Transverse colon (tissue), 4 donors: ENCODE measurements around the gene ARHGAP24. TPM values are rescaled to one million over a fixed set of nuclear protein-coding genes. Genes with fewer than 3 reads are reported as not detected.
"Not testable (repeated sequence)": the region's sequence is repeated elsewhere in the genome, so short reads cannot be mapped to it uniquely, and the experiment has no call there.

Experiments used
- DNase-seq: peaks from one replicate; pipeline ENCODE4 v3.0.0-alpha.2; 2019
- H3K27ac ChIP-seq, 4 donors: fragments of 200-600 bp; sonication (generic); 2 replicates each; pipeline ENCODE4 v1.5.1; 2016 to 2018; ENCODE audit warnings: inconsistent platforms in 4 of 4
- H3K27me3 ChIP-seq: fragments of 200-600 bp; sonication (generic); 2 replicates; pipeline ENCODE4 v1.5.1; 2017; ENCODE audit warnings: inconsistent platforms
- H3K36me3 ChIP-seq, 4 donors: fragments of 200-600 bp; sonication (generic); 2 replicates each; pipeline ENCODE4 v1.5.1; 2017 to 2019; ENCODE audit warnings: inconsistent platforms in 4 of 4
- H3K4me1 ChIP-seq, 4 donors: fragments of 200-600 bp; sonication (generic); 2 replicates each; pipeline ENCODE4 v1.5.1; 2017 to 2020; ENCODE audit warnings: inconsistent platforms in 4 of 4
- H3K4me3 ChIP-seq, 4 donors: fragments of 200-600 bp; sonication (generic); 1 replicate in 1 of 4; 2 replicates in 3 of 4; pipeline versions ENCODE4 v1.5.1 to v1.6.1; 2017 to 2019; ENCODE audit warnings: inconsistent platforms in 4 of 4
- H3K9me3 ChIP-seq, 2 donors: fragments of 200-600 bp; sonication (generic); 2 replicates each; pipeline ENCODE4 v1.5.1; 2017 to 2019; ENCODE audit warnings: inconsistent platforms in 2 of 2
- EP300 ChIP-seq: sonication (generic); formaldehyde crosslinking; IDR thresholded peaks from one replicate; pipeline ENCODE4 v1.6.1; 2017; ENCODE audit warnings: antibody characterized with exemption, low read depth
- POLR2A ChIP-seq: fragments of 450-650 bp; IDR thresholded peaks from one replicate; pipeline ENCODE4 v1.6.1; 2016; ENCODE audit warnings: antibody characterized with exemption, mild to moderate bottlenecking, moderate library complexity
- POLR2AphosphoS5 ChIP-seq, 3 donors: sonication (generic); formaldehyde crosslinking; IDR thresholded peaks; one replicate each; pipeline ENCODE4 v1.6.1; 2016; ENCODE audit warnings: antibody characterized with exemption in 3 of 3
- WGBS, 2 donors: methylation state at CpG; one replicate each; pipeline ENCODE4 v1.1.5; 2018; ENCODE audit warnings: low coverage in 1 of 2; 5-methylcytosine and 5-hydroxymethylcytosine counted together
- in situ Hi-C, 4 donors: fragments of 200-750 bp; cut with MboI; loops; one replicate each; pipeline versions ENCODE4 v1.15.0 to v1.15.1; 2017; ENCODE audit warnings: low sequenced_read_pairs in 3 of 4, low pct_ligation_motif_present in 1 of 4, low pct_unique_long_range_greater_than_20kb in 1 of 4
- intact Hi-C: fragments of 100-400 bp; cut with DNase I; formaldehyde crosslinking; loops from one replicate; pipeline ENCODE4 v1.15.1; 2023; ENCODE audit warnings: low total_unique reads
- total RNA-seq, 4 donors: library from RNA; depleted of rRNA; stranded (reverse); fragments of >200 nt; gene quantifications; one replicate each; pipeline ENCODE4 v1.1.0, GENCODE V29; 2016
- TF ChIP-seq, protein P1 (sequence below), 5 experiments: fragments of 200-600 bp in 3 of 5; fragments of 450-650 bp in 2 of 5; sonication (generic) in 3 of 5; IDR thresholded peaks; 1 replicate in 2 of 5; 2 replicates in 3 of 5; pipeline ENCODE4 v1.5.1; 2016 to 2017; ENCODE audit warnings: antibody characterized with exemption in 5 of 5, inconsistent platforms in 3 of 5, mild to moderate bottlenecking in 2 of 5, moderate library complexity in 1 of 5

The ARHGAP24 gene
- total RNA-seq, 4 donors from 2014 or later = 4.2 to 32.0 (median 12.6) TPM

DNA sequence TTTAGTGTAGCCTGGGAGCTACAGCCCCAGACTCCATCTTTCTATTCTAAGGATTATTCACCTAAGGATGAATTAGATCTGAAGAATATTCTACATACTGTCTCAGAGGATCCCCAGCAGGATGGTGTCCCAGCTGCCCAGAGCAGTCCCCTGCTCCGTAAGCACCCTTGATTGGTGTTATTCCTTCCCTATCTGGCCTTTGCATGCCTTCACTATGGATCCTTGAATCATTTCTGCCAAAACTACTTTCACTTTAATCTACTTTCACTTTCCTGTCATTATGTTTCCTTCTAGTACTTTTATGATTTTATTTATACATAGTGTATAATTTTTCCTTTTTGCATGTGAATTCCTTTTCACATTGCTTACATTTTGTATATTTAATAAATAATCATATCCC is 39.2 kb downstream of the ARHGAP24 start:
- intact Hi-C loops (no loop called here), in situ Hi-C loops (no loop called here)
- 30 to 31% methylated on average over 1 of the region's 1 CpG for WGBS, 2 donors
- H3K36me3 ChIP-seq = no peaks in the 10 kb centered on the region
- peak overlapping the region in 1 of 4 donors; percentile 14 for H3K27ac ChIP-seq
- DNase-seq = no peak
- H3K9me3 ChIP-seq = no peaks in the 10 kb centered on the region
- peaks cover 0 to 34% (median 6%) of the 10 kb centered on the region in 4 donors for H3K4me1 ChIP-seq
- H3K27me3 ChIP-seq = no peaks in the 10 kb centered on the region
- TF ChIP-seq, protein P1, sequence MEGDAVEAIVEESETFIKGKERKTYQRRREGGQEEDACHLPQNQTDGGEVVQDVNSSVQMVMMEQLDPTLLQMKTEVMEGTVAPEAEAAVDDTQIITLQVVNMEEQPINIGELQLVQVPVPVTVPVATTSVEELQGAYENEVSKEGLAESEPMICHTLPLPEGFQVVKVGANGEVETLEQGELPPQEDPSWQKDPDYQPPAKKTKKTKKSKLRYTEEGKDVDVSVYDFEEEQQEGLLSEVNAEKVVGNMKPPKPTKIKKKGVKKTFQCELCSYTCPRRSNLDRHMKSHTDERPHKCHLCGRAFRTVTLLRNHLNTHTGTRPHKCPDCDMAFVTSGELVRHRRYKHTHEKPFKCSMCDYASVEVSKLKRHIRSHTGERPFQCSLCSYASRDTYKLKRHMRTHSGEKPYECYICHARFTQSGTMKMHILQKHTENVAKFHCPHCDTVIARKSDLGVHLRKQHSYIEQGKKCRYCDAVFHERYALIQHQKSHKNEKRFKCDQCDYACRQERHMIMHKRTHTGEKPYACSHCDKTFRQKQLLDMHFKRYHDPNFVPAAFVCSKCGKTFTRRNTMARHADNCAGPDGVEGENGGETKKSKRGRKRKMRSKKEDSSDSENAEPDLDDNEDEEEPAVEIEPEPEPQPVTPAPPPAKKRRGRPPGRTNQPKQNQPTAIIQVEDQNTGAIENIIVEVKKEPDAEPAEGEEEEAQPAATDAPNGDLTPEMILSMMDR (IDR thresholded peaks at IDR 0.05) = no peak
- no peak for TF ChIP-seq POLR2AphosphoS5 (IDR thresholded peaks at IDR 0.05)
- no peak for TF ChIP-seq POLR2A
- TF ChIP-seq EP300 = no peak
- peak overlapping the region in 1 of 4 donors; percentile 7 for H3K4me3 ChIP-seq

DNA sequence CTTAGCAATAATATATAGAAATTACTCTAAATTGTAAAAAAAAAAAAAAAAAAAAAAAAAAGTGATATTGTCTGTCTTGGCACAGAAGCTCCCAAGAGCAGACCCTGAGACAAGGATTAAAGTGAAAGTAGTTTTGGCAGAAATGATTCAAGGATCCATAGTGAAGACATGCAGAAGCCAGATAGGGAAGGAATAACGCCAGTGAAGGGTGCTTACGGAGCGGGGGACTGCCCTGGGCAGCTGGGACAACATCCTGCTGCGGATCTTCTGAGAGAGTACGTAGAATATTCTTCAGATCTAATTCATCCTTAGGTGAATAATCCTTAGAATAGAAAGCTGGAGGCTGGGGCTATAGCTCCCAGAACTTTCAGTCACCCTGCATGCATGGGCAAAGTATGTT is 39.8 kb downstream of the ARHGAP24 start:
- no peak for DNase-seq
- Histone ChIP-seq H3K27ac (no peak overlapping the region), H3K4me3 (peak overlapping the region in 1 of 4 donors; percentile 7), H3K36me3 (no peaks in the 10 kb centered on the region), H3K4me1 (peaks cover 0 to 29% (median 6%) of the 10 kb centered on the region in 4 donors), H3K27me3 (no peaks in the 10 kb centered on the region), H3K9me3 (no peaks in the 10 kb centered on the region)
- intact Hi-C loops (no loop called here), in situ Hi-C loops (no loop called here)
- 66 to 78% methylated on average over 4 to 5 of the region's 5 CpGs for WGBS, 2 donors
- no peak for TF ChIP-seq POLR2A

DNA sequence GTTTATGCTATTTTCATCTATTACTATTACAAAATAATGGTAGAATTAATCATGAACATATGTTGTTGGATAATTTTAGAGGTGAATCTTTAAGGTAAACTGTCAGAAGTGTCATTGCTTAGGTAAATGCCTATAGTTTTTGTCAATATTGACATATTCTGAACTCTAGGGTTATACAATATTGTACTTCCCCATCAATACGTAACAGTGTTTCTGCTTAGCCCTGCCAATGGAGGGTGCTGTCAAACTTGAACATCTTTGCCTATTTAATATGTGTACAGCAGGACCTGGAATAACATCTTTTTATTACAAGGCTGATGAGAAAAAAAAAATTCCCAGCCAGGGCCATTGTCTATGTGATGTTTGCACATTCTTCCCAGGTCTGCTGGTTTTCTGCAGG is 40.8 kb downstream of the ARHGAP24 start:
- in situ Hi-C loops = no loop called here
- H3K27ac ChIP-seq = no peak overlapping the region
- intact Hi-C loops = no loop called here
- no peak for DNase-seq
- H3K36me3 ChIP-seq = no peaks in the 10 kb centered on the region
- no peak overlapping the region for H3K4me3 ChIP-seq
- 0 to 31% methylated on average over 1 of the region's 1 CpG for WGBS, 2 donors
- no peaks in the 10 kb centered on the region for H3K9me3 ChIP-seq
- TF ChIP-seq, protein P1 (IDR thresholded peaks at IDR 0.05) = no peak
- no peak for TF ChIP-seq EP300
- no peak for TF ChIP-seq POLR2A
- no peak for TF ChIP-seq POLR2AphosphoS5 (IDR thresholded peaks at IDR 0.05)
- H3K4me1 ChIP-seq = peaks cover 0 to 23% (median 6%) of the 10 kb centered on the region in 4 donors
- H3K27me3 ChIP-seq = no peaks in the 10 kb centered on the region

DNA sequence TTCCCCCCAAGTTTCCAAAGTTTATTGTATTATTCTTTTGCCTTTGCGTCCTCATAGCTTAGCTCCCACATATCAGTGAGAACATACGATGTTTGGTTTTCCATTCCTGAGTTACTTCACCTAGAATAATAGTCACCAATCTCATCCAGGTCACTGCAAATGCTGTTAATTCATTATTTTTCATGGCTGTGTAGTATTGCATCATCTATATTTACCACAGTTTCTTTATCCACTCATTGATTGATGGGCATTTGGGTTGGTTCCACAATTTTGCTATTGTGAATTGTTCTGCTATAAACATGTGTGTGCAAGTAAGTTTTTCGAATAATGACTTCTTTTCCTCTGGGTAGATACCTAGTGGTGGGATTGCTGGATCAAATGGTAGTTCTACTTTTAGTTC is 43.6 kb downstream of the ARHGAP24 start:
- WGBS, 2 donors = 77 to 100% methylated on average over 3 of the region's 3 CpGs
- in situ Hi-C loops, H3K4me3 ChIP-seq, DNase-seq, intact Hi-C loops, H3K36me3 ChIP-seq, H3K27ac ChIP-seq, H3K9me3 ChIP-seq, H3K27me3 ChIP-seq: not testable (repeated sequence)
- peaks cover 0 to 22% (median 6%) of the 10 kb centered on the region in 4 donors for H3K4me1 ChIP-seq

DNA sequence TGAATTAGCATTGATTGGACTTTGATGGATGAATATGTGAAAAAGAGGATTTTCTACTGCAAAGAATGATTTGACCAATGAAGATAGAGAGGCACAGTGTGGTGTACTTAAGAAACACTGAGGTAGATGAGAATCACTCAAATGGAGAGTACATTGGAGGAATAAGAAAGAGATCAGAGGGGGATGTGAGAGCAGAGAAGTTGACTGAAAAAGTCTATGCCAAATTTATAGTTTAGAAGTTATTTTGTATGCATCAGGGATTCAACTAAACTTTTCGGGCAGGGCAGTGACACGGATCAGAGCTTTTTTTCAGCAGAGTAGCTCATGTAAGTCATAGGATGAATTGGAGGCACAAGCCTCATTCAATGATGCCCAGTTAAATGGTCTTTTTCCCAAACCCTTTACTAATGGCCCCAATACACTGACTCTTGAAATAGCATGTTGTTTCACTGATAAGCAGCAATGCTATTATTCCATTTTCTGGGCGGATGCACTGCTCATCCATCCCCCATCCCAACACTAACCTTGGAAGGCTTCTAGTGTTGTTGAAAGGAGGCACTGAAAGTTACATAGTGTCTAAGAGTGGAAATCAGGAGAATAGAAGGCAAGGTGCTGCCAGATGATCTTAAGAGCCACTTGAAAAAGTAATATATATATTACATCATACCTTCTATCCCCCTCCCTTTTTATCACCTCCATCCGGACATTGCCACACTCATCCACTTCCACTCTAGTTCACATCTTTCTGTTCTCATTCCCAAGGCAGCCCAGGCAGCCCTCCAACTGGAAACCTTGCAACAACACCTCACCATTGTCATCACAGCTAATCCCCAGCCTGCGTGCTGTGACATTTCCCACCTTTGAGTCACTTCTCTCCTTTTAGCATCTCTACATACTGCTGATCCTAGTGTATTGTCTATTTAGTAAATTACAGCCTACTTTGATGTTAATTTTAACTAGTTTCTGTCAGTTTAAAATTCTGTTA is 46.1 kb downstream of the ARHGAP24 start:
- in situ Hi-C loops = no loop called here
- TF ChIP-seq EP300 (no peak), POLR2AphosphoS5 (IDR thresholded peaks at IDR 0.05) (no peak), POLR2A (no peak)
- TF ChIP-seq, protein P1 (IDR thresholded peaks at IDR 0.05) = no peak
- no peaks in the 10 kb centered on the region for H3K27me3 ChIP-seq
- intact Hi-C loops = no loop called here
- no peak overlapping the region for H3K27ac ChIP-seq
- H3K9me3 ChIP-seq = no peaks in the 10 kb centered on the region
- no peaks in the 10 kb centered on the region for H3K36me3 ChIP-seq
- no peaks in the 10 kb centered on the region for H3K4me1 ChIP-seq
- 78 to 94% methylated on average over 5 of the region's 5 CpGs for WGBS, 2 donors
- no peak overlapping the region for H3K4me3 ChIP-seq
- no peak for DNase-seq
